PC-9 (cell line): ENCODE measurements around the gene NEDD8.

Source experiments
- CTCF ChIP-seq: fragments of 200-600 bp; sonication (generic); conservative IDR thresholded peaks from 2 replicates; pipeline ENCODE4 v1.6.1; 2017; ENCODE audit warnings: mixed run types, antibody characterized with exemption, mild to moderate bottlenecking, moderate library complexity
- EZH2 ChIP-seq: fragments of 200-600 bp; sonication (generic); IDR thresholded peaks from 2 replicates; pipeline ENCODE4 v1.8.0; 2017; ENCODE audit warnings: antibody characterized with exemption, low read depth

GRCh38 chr14:24207104-24207551, 25.0 kb downstream of the NEDD8 start:
- TF ChIP-seq CTCF (no peak), EZH2 (no peak)
